GM19193 (cell line): ENCODE data around the gene CREM.

Experiments used
- POLR2A ChIP-seq: IDR thresholded peaks from 4 replicates; pipeline ENCODE4 v1.6.1; 2011; ENCODE audit not compliant: insufficient read depth, insufficient read length; ENCODE audit errors: extremely low read depth

The CREM gene

GRCh38 chr10:35218339-35218955 is 91.8 kb downstream of the CREM start:
- TF ChIP-seq POLR2A = no peak

- no peak for TF ChIP-seq POLR2A
These were observed 92.6 kb downstream of the CREM start for GRCh38 chr10:35219292-35219691.

- TF ChIP-seq POLR2A = no peak
These were observed 93.5 kb downstream of the CREM start for GRCh38 chr10:35219891-35220890.

- no peak for TF ChIP-seq POLR2A
These were observed 96.4 kb downstream of the CREM start for GRCh38 chr10:35223016-35223415.

- TF ChIP-seq POLR2A = no peak
These were observed 97.5 kb downstream of the CREM start for GRCh38 chr10:35224045-35224740.

- no peak for TF ChIP-seq POLR2A
These were observed 98.6 kb downstream of the CREM start for GRCh38 chr10:35225204-35225603.

- no peak for TF ChIP-seq POLR2A
These were observed 99.9 kb downstream of the CREM start for GRCh38 chr10:35226507-35226906.

- no peak for TF ChIP-seq POLR2A
These were observed 101.4 kb downstream of the CREM start for GRCh38 chr10:35228058-35228457.

GRCh38 chr10:35231646-35232045 is 105.0 kb downstream of the CREM start:
- TF ChIP-seq POLR2A = no peak

GRCh38 chr10:35232527-35232926 is 105.9 kb downstream of the CREM start:
- no peak for TF ChIP-seq POLR2A

GRCh38 chr10:35234073-35234472 is 107.4 kb downstream of the CREM start:
- TF ChIP-seq POLR2A = no peak

- no peak for TF ChIP-seq POLR2A
These were observed 110.1 kb downstream of the CREM start for GRCh38 chr10:35236739-35237138.

GRCh38 chr10:35237766-35238512 is 111.3 kb downstream of the CREM start:
- no peak for TF ChIP-seq POLR2A

- no peak for TF ChIP-seq POLR2A
These were observed 117.9 kb downstream of the CREM start for GRCh38 chr10:35244549-35244948.
